GM21528 (cell line): ENCODE data around the gene GGTLC2.
"Not testable (repeated sequence)": the region's sequence is repeated elsewhere in the genome, so short reads cannot be mapped to it uniquely, and the experiment has no call there.

ENCODE experiments used
- ATAC-seq: cut with Tn5 transposase; IDR thresholded peaks from one replicate; pipeline ENCODE4 v1.9.1; 2021; ENCODE audit warnings: mild to moderate bottlenecking, moderate library complexity; ENCODE audit not compliant: unreplicated experiment, low FRiP score

GGTLC2 gene

DNA sequence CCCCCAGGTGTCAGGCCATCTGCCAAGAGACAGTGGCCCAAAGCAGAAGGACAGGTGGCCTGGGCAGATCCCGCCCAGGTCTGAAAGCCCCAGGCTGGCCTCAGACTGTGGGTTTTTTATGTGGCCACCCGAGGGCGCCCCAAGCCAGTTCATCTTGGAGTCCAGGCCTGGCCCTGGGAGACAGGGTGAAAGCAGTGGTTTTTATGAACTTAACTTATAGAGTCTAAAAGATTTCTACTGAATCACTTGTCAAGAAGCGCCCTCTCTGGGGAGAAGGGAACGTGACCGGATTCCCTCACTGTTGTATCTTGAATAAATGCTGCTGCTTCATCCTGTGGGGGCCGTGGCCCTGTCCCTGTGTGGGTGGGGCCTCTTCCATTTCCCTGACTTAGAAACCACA lies 8.2 kb upstream of the GGTLC2 start:
- not testable (repeated sequence) for ATAC-seq

DNA sequence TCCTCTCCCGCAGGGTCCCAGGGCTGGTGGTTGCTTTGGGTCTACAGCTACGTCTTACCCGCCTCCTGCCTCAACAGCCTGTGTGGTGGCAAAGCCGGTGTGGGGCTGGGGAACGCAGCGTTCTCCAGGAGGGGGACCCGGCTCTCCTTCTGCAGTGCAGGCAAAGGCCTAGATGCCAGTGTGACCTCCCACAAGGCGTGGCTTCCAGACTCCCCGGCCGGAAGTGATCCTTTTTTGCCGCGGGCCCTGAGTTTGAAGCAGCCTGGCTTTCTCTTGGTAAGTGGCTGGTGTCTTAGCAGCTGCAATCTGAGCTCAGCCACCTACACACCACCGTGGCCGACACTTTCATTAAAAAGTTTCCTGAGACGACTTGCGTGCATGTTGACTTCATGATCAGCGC lies 6.1 kb upstream of the GGTLC2 start:
- not testable (repeated sequence) for ATAC-seq

DNA sequence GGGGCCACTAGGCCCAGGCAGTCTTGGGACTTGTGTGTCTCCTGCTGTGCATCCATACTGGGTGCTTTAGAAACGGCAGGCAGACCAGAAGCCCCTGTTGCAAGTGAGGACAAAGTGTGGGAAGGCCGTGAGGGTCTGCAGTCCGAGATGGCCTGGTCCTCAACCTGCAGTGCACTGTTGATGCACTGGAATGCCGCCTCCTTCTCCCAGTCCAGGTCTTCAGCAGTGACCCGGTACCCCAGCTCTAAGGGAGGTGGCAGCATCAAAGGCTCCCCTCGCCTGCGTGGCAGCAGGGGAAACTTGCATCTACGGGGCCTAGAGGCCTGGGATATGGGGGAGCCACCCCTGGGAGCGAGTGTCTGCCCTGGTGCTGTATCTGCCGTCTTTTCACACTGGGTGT lies 2.2 kb upstream of the GGTLC2 start:
- ATAC-seq: not testable (repeated sequence)

DNA sequence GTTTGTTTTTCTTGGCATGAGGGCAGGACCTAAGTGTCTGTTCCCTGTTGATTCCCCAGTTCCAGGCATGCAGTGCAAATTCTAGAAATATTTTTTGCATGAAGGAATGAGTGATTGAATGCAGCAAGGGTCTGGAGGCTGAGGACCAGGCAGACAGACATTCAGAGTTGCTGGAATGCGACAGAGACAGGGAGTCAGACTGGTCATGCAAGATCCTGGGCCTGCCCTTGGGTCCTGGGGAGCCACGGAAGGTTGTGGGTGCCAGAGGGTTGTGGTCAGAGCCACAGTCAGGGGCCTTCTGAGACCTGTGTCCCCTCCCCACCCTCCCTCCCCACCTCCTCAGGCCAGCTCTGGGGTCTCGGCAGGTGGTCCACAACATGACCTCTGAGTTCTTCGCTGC lies 1.6 kb downstream of the GGTLC2 start:
- ATAC-seq: not testable (repeated sequence)

DNA sequence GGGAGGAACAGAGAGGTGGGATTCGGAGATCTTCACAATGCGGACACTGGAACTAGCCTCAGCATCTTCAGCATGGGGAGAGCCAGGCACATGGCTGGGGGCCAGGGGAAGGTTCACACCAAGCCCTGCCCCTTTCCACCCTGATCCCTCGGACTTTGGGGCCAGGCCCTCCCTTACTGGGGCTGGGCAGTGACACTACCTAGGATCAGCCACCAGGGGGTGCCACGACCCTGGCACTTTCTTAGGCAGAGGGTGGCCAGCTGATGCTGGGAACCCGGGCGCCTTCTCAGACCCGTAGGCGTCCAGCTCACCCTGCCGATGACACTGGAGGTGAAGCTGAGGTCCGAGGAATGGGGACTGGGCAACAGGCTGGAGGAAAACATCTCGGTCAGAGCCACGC lies 3.5 kb downstream of the GGTLC2 start:
- not testable (repeated sequence) for ATAC-seq

DNA sequence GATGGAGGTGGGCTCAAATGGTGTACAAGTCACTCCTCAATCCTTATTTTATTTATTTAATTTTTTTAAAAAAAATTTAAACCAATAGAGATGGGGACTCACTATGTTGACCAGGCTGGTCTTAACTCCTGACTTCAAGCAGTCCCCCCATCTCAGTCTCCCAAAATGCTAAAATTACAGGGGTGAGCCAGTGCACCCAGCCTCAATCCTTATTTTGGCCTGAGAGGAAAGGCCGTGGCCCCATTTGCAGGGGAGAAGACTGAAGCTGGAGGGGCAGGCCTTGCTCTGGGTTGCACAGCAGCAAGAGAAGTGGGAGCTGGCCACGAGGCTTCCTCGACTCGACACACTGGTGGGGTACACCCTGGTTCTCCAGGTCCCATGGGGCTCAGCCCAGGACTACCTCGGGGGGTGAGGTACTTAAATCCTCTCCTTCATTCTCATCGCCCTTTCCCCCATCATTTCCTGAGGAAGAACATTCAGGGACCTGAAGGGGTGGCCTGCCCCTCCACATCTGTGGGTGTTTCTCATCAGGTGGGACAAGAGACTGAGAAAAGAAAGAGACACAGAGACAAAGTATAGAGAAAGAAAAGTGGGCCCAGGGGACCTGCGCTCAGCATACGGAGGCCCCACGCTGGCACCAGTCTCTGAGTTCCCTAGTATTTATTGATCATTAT lies 4.6 kb downstream of the GGTLC2 start:
- ATAC-seq: not testable (repeated sequence)

DNA sequence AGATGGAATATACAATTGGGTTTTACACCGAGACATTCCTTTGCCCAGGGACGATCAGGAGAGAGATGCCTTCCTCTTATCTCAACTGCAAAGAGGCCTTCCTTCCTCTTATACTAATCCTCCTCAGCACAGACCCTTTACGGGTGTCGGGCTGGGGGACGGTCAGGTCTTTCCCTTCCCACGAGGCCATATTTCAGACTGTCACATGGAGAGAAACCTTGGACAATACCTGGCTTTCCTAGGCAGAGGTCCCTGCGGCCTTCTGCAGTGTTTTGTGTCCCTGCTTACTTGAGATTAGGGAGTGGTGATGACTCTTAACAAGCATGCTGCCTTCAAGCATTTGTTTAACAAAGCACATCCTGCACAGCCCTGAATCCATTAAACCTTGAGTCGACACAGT lies 5.3 kb downstream of the GGTLC2 start:
- not testable (repeated sequence) for ATAC-seq

DNA sequence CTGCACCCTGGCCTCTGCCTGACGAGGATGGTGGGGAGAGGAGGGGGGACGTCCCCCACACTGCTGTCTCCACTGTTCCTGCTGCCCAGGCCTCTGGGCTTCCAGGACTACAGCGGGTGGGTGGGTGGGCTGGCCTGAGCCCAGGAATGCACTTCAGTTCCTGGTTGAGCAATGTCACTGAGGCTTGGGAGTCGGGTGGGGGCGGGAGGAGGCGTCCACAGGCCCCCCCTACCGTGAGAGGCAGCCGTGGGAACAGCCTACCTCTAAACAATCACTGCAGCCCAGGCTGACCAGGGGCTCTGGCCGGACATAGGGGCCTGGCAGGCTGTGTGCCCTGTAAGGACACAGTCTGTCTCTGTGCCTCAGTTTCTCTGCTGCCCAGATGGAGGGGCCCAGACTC lies 6.0 kb downstream of the GGTLC2 start:
- not testable (repeated sequence) for ATAC-seq

DNA sequence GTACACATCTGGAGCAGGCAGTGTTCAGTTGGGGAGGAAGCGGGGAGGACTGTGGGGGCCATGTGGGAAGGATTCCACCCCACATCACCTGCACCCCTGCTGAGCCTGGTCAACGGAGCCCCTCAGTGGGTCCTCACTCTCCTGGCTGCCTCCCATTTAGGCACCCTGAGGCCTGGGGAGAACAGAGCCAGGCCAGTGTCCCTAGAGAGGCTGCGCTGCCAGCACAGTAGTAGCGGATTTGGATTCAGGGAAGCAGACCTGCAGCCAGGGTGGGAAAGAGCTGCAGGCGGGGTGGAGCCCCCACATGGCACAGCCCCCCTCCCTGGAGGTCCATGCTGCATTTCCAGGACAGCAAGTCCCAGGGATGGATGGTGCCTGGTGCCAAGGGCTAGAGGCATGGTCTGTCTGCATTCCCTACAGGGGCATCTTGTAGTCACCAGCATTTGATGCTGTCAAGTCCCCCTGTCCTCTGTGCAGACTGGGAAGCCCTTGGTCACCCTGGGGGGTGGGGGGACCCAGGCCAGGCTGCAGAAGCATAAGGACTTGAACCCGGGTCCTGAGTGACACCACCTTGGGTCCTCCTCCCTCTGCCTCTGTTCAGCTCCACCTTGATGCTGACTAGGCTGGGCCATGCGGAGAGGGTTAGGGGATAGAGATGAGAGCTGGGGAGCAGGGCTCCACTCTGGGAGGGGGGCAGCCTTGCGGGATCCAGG lies 6.5 kb downstream of the GGTLC2 start:
- not testable (repeated sequence) for ATAC-seq

DNA sequence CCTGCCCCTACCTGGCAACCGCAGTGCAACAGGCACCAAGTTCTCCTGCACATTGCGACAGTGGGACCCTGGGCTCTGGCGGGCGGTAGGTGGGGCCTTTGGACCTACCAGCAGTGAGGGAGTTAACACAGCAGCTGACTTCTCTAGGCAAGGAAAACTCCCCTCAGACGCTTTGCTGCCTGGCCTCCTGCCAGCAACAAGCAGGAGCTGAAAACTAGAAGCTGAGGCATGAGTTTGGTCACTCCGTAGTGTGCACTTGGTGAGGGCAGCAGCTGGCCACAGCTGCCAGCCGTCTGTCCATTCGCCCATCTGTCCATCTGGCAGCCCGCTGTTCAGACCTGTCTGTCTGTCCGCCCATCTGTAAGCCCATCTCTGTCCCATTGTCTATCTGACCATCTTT lies 7.2 kb downstream of the GGTLC2 start:
- not testable (repeated sequence) for ATAC-seq

DNA sequence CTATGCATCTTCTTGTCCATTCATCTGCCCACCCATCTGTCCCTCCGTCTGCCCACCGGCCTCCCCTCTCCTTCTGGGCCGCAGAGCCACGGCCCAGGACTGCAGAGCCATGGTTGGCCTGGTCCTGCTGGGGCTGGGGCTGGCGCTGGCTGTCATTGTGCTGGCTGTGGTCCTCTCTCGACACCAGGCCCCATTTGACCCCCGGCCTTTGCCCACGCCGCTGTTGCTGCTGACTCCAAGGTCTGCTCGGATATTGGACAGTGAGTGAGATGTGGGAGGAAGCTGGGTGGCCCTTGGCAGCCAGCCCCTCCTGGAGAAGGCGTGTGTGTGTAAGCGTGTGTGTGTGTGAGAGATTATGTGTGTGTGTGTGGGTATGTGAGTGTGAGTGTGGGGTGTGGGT lies 7.7 kb downstream of the GGTLC2 start:
- not testable (repeated sequence) for ATAC-seq

DNA sequence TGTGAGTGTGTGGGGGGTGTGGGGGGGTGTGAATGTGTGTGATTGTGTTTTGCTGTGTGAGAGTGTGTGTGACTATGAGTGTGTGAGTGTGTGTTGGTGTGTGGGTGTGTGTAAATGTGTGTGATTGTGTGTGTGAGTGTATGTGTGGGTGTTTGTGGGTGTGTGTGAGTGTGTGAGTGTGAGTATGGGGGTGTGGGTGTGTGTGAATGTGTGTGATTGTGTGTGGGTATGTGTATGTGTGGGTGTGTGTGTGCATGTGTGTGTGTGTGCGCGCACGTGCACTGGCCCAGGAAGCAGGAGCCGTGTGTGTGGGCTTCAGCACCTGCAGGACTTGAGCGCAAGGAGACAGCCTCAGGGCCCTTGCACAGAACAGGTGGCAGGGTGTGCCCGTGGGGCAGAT lies 8.2 kb downstream of the GGTLC2 start:
- not testable (repeated sequence) for ATAC-seq

DNA sequence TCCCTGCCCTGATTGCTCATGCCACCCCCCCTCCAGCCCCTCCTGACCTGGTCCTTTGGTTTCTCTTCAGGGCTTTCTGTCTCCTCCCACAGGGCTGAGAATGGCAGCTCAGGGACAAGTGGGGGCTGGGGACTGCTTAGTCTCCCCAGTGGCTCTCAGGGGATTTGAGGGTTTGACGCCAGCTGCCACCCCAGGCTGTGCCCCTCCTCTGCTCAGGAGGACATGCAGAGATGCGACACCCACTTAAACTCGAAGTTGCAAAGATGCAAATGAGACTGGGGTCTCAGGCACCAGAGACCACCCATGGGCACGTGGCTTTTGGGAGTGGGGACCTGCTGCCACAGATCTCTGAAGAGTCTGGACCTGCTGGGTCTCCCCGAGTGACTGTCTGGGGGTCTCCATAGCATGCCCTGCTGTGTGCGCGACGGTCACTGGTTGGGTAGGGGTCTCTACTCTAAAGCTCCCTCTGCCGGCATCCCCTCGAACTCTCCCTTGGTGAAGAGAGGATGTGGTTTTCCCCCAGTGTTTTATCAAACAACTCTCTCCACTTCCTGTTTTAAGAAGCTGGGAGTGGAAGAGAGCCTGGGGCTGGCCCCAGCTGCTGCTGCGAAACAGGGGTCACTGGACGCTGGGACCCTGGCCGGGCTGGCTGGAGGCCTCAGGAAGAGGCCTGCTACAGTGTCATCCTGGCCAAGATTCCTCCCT lies 9.4 kb downstream of the GGTLC2 start:
- ATAC-seq: not testable (repeated sequence)

DNA sequence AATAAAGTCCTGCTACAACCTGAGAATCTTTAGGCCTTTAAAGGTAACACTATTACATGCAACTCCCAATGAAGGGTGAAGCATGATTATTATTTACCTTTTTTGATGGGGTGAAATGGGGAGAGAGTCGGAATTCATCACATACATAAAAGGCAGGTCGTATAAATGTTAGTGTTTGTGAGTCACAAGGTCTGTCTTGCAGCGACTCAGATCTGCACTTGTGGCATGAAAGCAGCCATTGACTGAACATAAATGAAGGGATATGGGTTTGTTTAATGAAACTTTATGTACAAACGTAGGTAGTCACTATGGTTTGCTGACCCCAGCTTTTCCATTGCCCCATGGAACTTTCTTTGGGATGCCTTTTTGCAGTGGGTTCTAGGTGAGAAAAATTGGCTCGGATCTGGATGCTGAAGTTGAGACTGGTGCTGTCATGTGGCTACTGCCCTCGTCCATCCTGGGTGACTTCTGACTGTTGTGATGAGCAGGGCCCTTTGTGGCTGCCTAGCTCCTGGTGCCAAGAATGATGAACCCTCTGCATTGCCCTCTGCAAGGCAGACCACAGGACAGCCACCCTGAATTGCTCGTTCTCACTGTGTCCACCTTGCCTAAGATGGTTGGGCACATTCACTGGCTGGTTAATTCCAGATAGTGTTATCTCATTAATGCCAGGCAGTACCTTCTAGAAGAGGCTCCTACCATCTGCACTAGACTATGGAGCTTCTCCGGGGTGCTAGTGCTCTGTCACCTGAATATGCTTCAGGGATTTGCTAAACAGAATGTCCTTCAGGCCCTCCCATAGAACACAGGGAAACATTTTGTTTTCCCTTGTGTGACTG lies 11.3 kb downstream of the GGTLC2 start:
- no peak for ATAC-seq

DNA sequence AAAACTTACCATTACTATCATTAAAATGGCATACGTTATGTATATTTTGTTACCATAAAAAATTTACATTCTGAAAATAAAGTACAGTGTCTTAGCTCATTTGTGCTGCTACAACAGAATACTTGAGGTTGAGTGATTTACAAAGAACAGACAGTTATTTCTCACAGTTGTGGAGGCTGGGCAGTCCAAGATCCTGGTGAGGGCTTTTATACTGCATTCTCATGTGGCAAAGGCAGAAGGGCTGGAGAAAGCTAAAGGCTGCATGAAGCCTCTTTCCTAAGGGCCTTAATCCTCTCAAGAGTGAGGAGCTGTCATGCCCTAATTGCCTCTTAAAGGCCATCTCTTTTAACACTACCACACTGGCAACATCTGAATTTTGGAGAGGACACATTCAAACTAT lies 13.3 kb downstream of the GGTLC2 start:
- no peak for ATAC-seq

DNA sequence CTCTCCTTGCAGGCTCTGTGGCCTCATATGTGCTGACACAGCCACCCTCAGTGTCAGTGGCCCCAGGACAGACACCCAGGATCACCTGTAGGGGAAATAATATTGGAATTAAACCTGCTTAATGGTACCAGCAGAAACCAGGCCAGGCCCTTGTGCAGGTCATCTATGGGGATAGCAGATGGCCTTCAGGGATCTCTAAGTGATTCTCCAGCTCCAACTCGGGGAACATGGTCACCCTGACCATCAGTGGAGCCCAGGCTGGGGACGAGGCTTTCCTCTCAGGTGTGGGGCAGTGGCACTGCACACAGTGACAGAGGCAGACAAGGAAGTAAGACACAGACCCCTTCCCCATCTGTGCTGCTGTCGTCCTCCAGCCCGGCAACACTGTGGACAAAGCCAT lies 16.9 kb downstream of the GGTLC2 start:
- ATAC-seq: no peak

DNA sequence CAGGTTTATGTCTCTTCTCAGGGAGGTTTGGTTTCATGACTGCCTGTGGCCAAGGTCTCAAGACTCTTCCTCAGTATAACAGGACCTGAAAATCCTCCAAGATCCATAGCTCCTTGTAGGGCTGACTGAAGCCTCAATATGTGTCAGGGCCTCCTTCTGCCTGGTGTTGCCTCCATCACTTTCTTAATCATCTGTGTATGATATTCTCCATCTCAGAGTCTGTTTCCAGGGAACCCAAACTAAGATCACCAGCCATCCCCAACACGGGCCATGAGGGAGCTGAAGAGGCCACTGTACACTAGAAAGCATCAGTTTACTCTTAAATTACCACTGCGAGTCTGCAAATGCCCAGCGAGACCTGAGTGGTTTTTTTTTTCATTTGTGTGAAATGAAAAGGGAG lies 17.7 kb downstream of the GGTLC2 start:
- ATAC-seq: no peak

DNA sequence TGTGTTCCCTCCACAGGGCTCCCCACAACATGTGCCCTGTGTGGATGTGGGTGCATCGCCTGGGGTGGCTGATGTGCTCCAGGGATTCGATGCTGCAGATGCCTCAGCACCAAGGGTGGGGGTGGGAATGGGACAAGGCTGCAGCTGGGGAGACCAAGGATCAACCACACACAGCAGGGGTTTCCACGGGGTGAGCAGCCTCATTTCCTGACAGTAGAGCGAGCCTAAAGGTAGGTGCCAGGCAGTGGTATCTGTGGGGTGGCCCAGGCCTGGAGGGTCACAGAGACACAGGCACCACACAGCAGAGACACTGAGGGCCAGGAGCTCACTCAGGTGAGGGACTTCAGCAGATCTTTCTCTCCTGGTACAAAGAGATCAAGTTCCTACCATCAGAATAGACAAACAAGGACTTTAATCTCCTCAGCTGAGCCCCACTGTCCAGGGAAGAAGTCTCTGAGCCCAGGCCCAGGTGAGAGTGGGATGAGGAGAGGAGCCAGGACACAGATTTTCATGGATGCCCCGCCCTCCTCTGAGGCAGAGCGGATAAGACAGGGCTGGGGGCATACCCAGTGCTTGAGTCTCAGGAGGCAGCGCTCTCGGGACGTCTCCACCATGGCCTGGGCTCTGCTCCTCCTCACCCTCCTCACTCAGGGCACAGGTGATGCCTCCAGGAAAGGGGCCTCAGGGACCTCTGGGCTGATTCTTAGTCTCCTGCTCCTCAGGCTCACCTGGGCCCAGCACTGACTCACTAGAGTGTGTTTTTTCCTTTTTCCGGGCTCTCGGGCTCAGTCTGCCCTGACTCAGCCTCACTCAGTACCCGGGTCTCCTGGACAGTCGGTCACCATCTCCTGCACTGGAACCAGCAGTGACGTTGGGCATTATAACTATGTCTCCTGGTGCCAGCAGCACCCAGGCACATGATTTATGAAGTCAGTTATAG lies 19.7 kb downstream of the GGTLC2 start:
- no peak for ATAC-seq

DNA sequence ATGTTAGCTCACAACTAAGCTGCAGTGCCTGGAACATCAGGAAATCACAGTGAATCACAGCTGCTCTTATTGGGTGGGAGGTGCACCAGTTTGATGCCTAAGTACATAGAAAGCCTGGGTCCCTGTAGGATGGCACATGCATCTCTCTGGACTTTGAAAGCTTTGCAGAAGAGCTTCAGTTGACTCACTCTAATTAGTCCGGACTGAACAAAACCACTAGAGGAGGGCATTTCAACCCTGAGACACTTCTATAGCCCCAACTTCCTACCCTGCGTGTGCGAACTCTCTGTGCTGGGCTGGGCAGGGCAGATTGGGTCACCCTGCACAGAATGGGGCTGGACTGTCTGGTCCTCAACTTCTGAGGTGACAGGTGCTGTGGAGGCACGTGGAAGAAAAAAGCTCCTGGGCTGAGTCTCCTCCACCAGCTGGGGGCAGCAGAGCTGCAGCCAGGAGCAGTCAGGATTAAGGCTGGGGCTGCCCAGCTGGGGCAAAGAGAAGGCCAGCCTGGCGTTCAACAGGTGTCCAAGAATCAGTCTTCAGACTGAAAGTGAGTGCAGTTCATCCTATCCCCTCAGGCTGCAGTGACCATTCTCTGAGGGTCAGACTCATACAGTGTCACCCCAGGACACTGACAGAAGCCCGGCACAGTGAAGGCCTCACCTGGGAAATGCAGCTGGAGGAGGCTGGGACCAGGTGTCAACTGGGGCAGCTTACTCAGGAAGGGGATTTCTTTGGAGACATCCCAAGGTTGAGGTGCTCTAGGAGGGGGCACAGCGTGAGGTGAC lies 22.1 kb downstream of the GGTLC2 start:
- ATAC-seq: no peak
